Measurements from ENCODE around the gene LRRFIP1. TPM values are rescaled to one million over a fixed set of nuclear protein-coding genes. Genes with fewer than 3 reads are reported as not detected.

The LRRFIP1 gene
- total RNA-seq, 4 donors from 2014 or later: 142 to 213 (median 191) TPM

DNA sequence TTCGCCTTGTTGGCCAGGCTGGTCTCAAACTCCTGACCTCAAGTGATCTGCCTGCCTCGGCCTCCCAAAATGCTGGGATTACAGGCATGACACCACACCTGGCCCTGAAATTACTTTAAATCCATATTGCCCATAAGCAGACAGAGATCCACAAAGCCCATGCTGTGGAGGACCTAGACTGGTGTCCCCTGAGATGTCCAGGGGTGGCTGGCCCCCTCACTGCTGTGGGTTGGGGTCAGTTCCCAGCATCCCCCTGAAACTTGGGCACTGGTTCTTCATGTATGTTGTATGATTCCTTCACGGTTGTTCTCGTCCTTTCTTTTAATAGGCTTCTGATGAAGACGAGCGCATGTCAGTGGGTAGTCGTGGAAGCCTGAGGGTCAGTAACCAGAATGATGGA lies 93.1 kb downstream of the LRRFIP1 start:
- Histone ChIP-seq H3K36me3 (peaks cover 0 to 15% (median 7%) of the 10 kb centered on the region in 4 donors), H3K27ac (replicated peaks in 1 of 4) (peak overlapping the region in 3 of 4 donors; percentile 25 to 43 (median 28)), H3K4me1 (peaks cover 56 to 88% (median 72%) of the 10 kb centered on the region in 4 donors), H3K27me3 (no peaks in the 10 kb centered on the region), H3K9me3 (no peaks in the 10 kb centered on the region), H3K4me3 (no peak overlapping the region)
- no peak for DNase-seq (ENCODE audit: extremely low spot score)
- WGBS: 98% methylated on average over 7 of the region's 7 CpGs
- intact Hi-C loops (cut with DNase I): no loop called here
- no peak for TF ChIP-seq CTCF (IDR thresholded peaks at IDR 0.05)
- no peak for TF ChIP-seq EP300 (IDR thresholded peaks at IDR 0.05)
- no peak for TF ChIP-seq POLR2A (IDR thresholded peaks at IDR 0.05; ENCODE audit: low read depth)
- no peak for TF ChIP-seq POLR2AphosphoS5 (IDR thresholded peaks at IDR 0.05)

DNA sequence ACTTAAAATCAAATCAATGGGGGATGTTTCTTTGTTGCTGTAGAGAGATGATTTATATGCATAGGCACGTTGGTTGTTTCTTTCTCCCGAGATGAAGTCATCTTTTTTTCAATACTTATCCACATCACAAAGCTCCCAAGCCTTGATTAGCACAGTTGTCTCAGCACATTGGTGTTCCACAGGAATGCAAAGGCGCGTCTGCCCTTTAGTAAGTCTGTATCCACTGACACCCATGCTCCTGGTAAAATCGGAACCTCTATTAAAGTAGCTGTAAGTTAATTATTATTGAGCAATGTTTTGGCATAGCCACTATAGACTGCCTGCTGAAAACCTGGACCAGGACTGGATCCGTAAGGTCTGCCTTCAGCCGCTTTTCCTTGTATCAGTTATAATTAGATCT lies 93.6 kb downstream of the LRRFIP1 start:
- Histone ChIP-seq H3K4me1 (peaks cover 54 to 88% (median 72%) of the 10 kb centered on the region in 4 donors), H3K36me3 (peaks cover 0 to 15% (median 7%) of the 10 kb centered on the region in 4 donors), H3K27ac (replicated peaks in 1 of 4) (peak overlapping the region in 3 of 4 donors; percentile 25 to 43 (median 28)), H3K4me3 (no peak overlapping the region), H3K9me3 (no peaks in the 10 kb centered on the region), H3K27me3 (no peaks in the 10 kb centered on the region)
- TF ChIP-seq EP300 (IDR thresholded peaks at IDR 0.05): no peak
- intact Hi-C loops (cut with DNase I): no loop called here
- WGBS: 80% methylated on average over 7 of the region's 7 CpGs
- no peak for DNase-seq (ENCODE audit: extremely low spot score)

DNA sequence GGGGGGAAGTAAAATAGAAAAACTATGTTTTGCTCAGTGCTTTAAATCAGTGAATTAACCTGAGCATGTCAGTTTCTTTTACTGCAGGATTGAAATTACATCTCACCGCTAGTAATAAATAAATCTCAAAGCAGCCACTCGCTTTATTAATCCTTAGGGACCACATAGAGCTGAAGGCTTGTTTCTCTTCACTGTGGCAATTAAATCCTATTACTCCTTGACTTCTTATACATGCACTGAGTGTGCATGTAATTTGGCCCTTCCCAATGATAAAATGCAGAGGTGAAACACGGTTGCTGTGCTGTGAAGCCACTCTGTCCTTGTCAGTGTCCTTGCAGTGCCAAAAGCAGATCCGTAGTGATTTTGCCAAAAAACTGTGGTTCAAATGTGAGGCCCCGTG lies 94.1 kb downstream of the LRRFIP1 start:
- no peaks in the 10 kb centered on the region for H3K9me3 ChIP-seq
- WGBS: 53% methylated on average over 5 of the region's 5 CpGs
- H3K27ac ChIP-seq (replicated peaks in 1 of 4): peak overlapping the region in 3 of 4 donors; percentile 22 to 39 (median 29)
- DNase-seq (ENCODE audit: extremely low spot score): no peak
- peaks cover 53 to 88% (median 72%) of the 10 kb centered on the region in 4 donors for H3K4me1 ChIP-seq
- H3K4me3 ChIP-seq: no peak overlapping the region
- no peaks in the 10 kb centered on the region for H3K27me3 ChIP-seq
- TF ChIP-seq EP300 (IDR thresholded peaks at IDR 0.05): no peak
- intact Hi-C loops (cut with DNase I): no loop called here
- peaks cover 0 to 15% (median 7%) of the 10 kb centered on the region in 4 donors for H3K36me3 ChIP-seq

DNA sequence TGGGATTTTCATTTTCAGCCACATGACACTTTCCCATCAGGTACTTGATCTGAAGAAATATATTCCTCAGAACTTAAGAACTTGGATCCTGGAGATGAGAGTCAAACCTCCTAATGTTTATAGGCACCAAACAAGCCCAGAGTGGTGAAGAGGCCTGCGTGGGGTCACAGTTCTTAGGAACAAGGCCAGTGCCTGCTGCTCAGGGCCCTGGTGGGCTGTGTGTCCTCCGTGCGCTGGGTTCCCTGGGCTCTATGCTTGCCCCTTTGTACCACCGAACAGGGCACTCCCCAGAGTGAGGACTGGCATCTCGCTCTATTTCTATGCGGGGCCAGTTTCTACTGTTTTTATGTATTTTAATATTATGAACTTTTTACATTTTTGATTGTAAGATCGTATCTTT lies 95.2 kb downstream of the LRRFIP1 start:
- 97% methylated on average over 7 of the region's 7 CpGs for WGBS
- Histone ChIP-seq H3K9me3 (no peaks in the 10 kb centered on the region), H3K27me3 (no peaks in the 10 kb centered on the region), H3K4me3 (no peak overlapping the region), H3K27ac (replicated peaks in 1 of 4) (peak overlapping the region in 3 of 4 donors; percentile 8 to 29 (median 22)), H3K4me1 (peaks cover 53 to 88% (median 73%) of the 10 kb centered on the region in 4 donors), H3K36me3 (peaks cover 0 to 15% (median 7%) of the 10 kb centered on the region in 4 donors)
- intact Hi-C loops (cut with DNase I): no loop called here
- no peak for DNase-seq (ENCODE audit: extremely low spot score)
- TF ChIP-seq POLR2A (IDR thresholded peaks at IDR 0.05; ENCODE audit: low read depth) (no peak), EP300 (IDR thresholded peaks at IDR 0.05) (no peak), CTCF (IDR thresholded peaks at IDR 0.05) (no peak), POLR2AphosphoS5 (IDR thresholded peaks at IDR 0.05) (no peak)

DNA sequence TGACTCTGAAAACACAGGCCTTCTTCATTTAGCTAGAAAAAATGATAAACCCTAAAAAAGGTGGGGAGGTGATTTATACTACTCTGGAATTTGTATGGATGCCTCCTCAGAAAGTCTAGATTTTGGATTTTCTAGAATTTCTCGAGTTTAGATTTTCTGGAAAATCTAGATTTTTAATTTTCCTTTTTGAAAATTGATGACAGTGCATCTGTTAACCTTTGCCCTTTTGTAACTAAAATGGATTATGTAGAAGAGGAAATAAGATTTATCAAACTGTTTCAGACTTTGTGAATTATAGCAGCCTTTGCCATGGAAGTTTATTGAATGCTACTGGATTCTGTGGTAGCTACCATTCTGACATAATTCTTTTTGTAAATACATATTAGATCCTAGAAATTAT lies 95.6 kb downstream of the LRRFIP1 start:
- Histone ChIP-seq H3K27me3 (no peaks in the 10 kb centered on the region), H3K9me3 (no peaks in the 10 kb centered on the region), H3K36me3 (peaks cover 0 to 11% (median 5%) of the 10 kb centered on the region in 4 donors), H3K27ac (replicated peaks in 1 of 4) (peak overlapping the region in 3 of 4 donors; percentile 22 to 29 (median 24)), H3K4me3 (no peak overlapping the region), H3K4me1 (peaks cover 56 to 88% (median 74%) of the 10 kb centered on the region in 4 donors)
- TF ChIP-seq POLR2AphosphoS5 (IDR thresholded peaks at IDR 0.05): no peak
- TF ChIP-seq CTCF (IDR thresholded peaks at IDR 0.05): no peak
- no peak for TF ChIP-seq EP300 (IDR thresholded peaks at IDR 0.05)
- no peak for TF ChIP-seq POLR2A (IDR thresholded peaks at IDR 0.05; ENCODE audit: low read depth)
- 89% methylated on average over 1 of the region's 1 CpG for WGBS
- no peak for DNase-seq (ENCODE audit: extremely low spot score)
- intact Hi-C loops (cut with DNase I): no loop called here

DNA sequence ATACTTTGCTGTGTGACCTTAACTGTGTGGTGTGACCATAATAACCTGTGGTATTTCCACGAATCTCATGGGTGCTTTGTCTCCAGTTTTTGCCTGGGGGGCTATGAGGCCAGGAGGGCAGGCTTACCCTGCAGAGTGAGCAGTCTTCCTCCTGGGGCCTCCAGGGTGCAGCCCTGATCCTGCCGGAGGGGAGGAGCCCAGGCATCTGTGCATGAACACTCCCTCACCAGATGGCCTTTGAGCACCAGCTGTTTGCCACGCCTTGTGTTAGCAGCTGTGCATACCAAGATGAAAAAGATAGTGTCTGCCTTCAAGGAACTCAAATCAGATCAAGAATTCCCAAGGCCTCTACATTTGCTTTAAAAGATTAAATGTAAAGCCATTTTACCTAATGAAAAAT lies 96.2 kb downstream of the LRRFIP1 start:
- Histone ChIP-seq H3K27ac (replicated peaks in 1 of 4) (peak overlapping the region in 2 of 4 donors; percentile 22 to 24), H3K36me3 (peaks cover 0 to 6% (median 3%) of the 10 kb centered on the region in 4 donors), H3K4me1 (peaks cover 61 to 88% (median 73%) of the 10 kb centered on the region in 4 donors), H3K27me3 (no peaks in the 10 kb centered on the region), H3K9me3 (no peaks in the 10 kb centered on the region), H3K4me3 (no peak overlapping the region)
- DNase-seq (ENCODE audit: extremely low spot score): no peak
- 70% methylated on average over 2 of the region's 3 CpGs for WGBS
- intact Hi-C loops (cut with DNase I): no loop called here
- TF ChIP-seq POLR2AphosphoS5 (IDR thresholded peaks at IDR 0.05) (peak in 1 of 2 donors; percentile 15), EP300 (IDR thresholded peaks at IDR 0.05) (no peak)

All from esophagus muscularis mucosa (tissue), 4 donors.